Left ventricle myocardium inferior (tissue), 1 donor: ENCODE measurements around the gene FAM117B. TPM values are rescaled to one million over a fixed set of nuclear protein-coding genes. Genes with fewer than 3 reads are reported as not detected.

Experiments
- DNase-seq: peaks from one replicate; pipeline ENCODE4 v3.0.0-alpha.2; 2020
- H3K27ac ChIP-seq: fragments of 200-600 bp; replicated peaks from 2 replicates; pipeline ENCODE4 v1.8.0; 2021
- H3K27me3 ChIP-seq: fragments of 200-600 bp; 2 replicates; pipeline ENCODE4 v1.8.0; 2021; ENCODE audit warnings: low read depth
- H3K36me3 ChIP-seq: fragments of 200-600 bp; 2 replicates; pipeline ENCODE4 v1.8.0; 2021
- H3K4me1 ChIP-seq: fragments of 200-600 bp; 2 replicates; pipeline ENCODE4 v1.8.0; 2021
- H3K4me3 ChIP-seq: fragments of 200-600 bp; 2 replicates; pipeline ENCODE4 v1.8.0; 2021; ENCODE audit warnings: mild to moderate bottlenecking, moderate library complexity
- H3K9me3 ChIP-seq: fragments of 200-600 bp; replicated peaks from 2 replicates; pipeline ENCODE4 v1.8.0; 2021
- CTCF ChIP-seq: fragments of 200-600 bp; IDR thresholded peaks from 2 replicates; pipeline ENCODE4 v1.8.0; 2021; ENCODE audit warnings: antibody characterized with exemption, mild to moderate bottlenecking, borderline replicate concordance
- intact Hi-C: fragments of 100-400 bp; cut with micrococcal nuclease; formaldehyde crosslinking; loops from one replicate; pipeline ENCODE4 v1.11.0; 2022
- total RNA-seq: library from RNA; stranded (reverse); fragmentation: NEBNext Ultra II Directional; extraction: Animal tissue kit (Norgen Biotek cat#: 25700); gene quantifications from one replicate; pipeline ENCODE4 v1.2.1, GENCODE V29; 2021
- donor health status: DM: no; HTN: yes; CAD: no; lungs with severe emphysema.

Gene FAM117B
- total RNA-seq, 1 donor from 2014 or later = 2.4 TPM

GRCh38 chr2:202599911-202600310, 34.9 kb upstream of the FAM117B start:
- TF ChIP-seq CTCF = no peak
- H3K27ac ChIP-seq = no peak overlapping the region
- no peaks in the 10 kb centered on the region for H3K27me3 ChIP-seq
- H3K4me1 ChIP-seq = no peaks in the 10 kb centered on the region
- H3K9me3 ChIP-seq = no peaks in the 10 kb centered on the region
- no peaks in the 10 kb centered on the region for H3K36me3 ChIP-seq
- DNase-seq = no peak
- intact Hi-C loops = no loop called here
- no peak overlapping the region for H3K4me3 ChIP-seq

- Histone ChIP-seq H3K27me3 (no peaks in the 10 kb centered on the region), H3K4me1 (no peaks in the 10 kb centered on the region), H3K4me3 (no peak overlapping the region), H3K36me3 (no peaks in the 10 kb centered on the region), H3K9me3 (no peaks in the 10 kb centered on the region), H3K27ac (no peak overlapping the region)
- no peak for DNase-seq
- no peak for TF ChIP-seq CTCF
- intact Hi-C loops = no loop called here
These were observed 30.1 kb upstream of the FAM117B start for GRCh38 chr2:202604699-202605098.

- no peaks in the 10 kb centered on the region for H3K9me3 ChIP-seq
- H3K36me3 ChIP-seq = no peaks in the 10 kb centered on the region
- H3K27ac ChIP-seq = no peak overlapping the region
- intact Hi-C loops = no loop called here
- TF ChIP-seq CTCF = no peak
- H3K27me3 ChIP-seq = no peaks in the 10 kb centered on the region
- no peak overlapping the region for H3K4me3 ChIP-seq
- H3K4me1 ChIP-seq = no peaks in the 10 kb centered on the region
- DNase-seq = no peak
These were observed 29.6 kb upstream of the FAM117B start for GRCh38 chr2:202605174-202605573.

GRCh38 chr2:202608142-202608852, 26.5 kb upstream of the FAM117B start:
- no peak for DNase-seq
- Histone ChIP-seq H3K4me1 (no peaks in the 10 kb centered on the region), H3K27ac (no peak overlapping the region), H3K9me3 (no peaks in the 10 kb centered on the region), H3K36me3 (no peaks in the 10 kb centered on the region), H3K27me3 (no peaks in the 10 kb centered on the region), H3K4me3 (no peak overlapping the region)
- no peak for TF ChIP-seq CTCF
- intact Hi-C loops = no loop called here

- no peak for TF ChIP-seq CTCF
These were observed 25.2 kb upstream of the FAM117B start for GRCh38 chr2:202609381-202610145.

More at GRCh38 chr2:202609381-202610145, 25.2 kb upstream of the FAM117B start:
- Histone ChIP-seq H3K9me3 (no peaks in the 10 kb centered on the region), H3K4me1 (no peaks in the 10 kb centered on the region), H3K4me3 (no peak overlapping the region), H3K27me3 (no peaks in the 10 kb centered on the region), H3K27ac (peak overlapping the region; percentile 27), H3K36me3 (no peaks in the 10 kb centered on the region)
- intact Hi-C loops = no loop called here
- no peak for DNase-seq
